ENCODE results near the gene EPB41.
"Not testable (repeated sequence)": the region's sequence is repeated elsewhere in the genome, so short reads cannot be mapped to it uniquely, and the experiment has no call there.

EPB41 gene

DNA sequence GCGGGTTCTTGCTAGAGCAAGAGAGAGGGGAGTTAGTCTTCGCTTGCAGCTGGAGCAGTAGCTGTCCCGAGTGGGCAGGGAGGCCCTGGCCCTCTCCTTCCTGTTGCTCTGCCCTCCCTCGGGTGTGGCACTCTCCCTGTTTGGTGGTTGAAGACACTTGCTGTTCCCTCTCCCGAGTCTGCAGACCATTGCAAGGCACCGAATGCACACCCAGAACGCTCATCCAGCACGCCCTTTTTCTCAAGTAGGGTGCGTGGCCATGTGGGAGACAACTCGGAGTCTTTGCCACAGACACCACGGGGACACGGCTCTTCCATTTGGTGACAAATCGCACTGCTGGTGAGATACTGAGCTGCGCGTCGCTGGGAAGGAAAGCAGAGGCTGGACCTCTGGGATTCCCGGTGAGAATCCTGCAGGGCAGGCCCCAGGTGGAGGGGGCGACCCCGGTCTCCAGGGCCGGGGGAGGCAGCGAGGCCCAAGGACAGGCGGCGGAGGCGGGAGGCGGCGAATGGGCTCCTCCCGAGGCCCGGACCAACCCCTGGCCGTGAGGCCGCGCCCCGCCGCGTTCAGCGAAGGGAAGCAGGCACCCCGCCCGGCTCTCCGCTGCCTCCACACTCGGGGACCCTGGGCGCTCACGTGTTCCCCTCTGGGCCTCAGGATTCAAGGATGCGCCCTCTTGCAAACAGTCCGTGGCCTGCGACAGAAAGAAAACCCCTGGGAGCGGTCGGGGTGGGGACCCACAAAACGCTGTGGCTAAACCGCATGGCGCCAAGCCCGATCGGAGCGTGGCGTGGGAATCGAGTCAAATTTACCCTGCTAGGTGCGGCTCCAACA, 219.7 kb downstream of the EPB41 start:
- DNase-seq (ENCODE audit: low read depth), result no peak

DNA sequence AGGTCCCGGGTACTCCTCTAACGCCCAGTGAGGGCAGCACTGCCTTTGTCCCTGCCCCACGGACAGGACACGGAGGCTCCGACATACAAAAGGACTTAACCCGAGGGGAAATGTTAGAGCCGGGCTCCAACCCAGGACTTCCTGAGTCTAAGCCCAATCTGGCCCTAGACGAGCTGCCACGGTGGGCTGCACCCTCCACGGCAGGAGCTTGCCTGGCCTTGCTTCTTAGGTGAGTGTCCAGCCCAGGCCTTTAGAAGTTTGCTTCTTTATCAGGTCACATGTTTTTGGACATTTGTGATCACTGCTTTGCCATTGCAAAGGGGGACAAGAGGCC, 220.3 kb downstream of the EPB41 start:
- DNase-seq (ENCODE audit: low read depth), result no peak

GRCh38 chr1:29136391-29136915, 222.1 kb downstream of the EPB41 start:
- DNase-seq (ENCODE audit: low read depth), result no peak

GRCh38 chr1:29142714-29143113, 228.3 kb downstream of the EPB41 start:
- DNase-seq (ENCODE audit: low read depth), result no peak

GRCh38 chr1:29144178-29144577, 229.8 kb downstream of the EPB41 start:
- DNase-seq (ENCODE audit: low read depth), result no peak

DNA sequence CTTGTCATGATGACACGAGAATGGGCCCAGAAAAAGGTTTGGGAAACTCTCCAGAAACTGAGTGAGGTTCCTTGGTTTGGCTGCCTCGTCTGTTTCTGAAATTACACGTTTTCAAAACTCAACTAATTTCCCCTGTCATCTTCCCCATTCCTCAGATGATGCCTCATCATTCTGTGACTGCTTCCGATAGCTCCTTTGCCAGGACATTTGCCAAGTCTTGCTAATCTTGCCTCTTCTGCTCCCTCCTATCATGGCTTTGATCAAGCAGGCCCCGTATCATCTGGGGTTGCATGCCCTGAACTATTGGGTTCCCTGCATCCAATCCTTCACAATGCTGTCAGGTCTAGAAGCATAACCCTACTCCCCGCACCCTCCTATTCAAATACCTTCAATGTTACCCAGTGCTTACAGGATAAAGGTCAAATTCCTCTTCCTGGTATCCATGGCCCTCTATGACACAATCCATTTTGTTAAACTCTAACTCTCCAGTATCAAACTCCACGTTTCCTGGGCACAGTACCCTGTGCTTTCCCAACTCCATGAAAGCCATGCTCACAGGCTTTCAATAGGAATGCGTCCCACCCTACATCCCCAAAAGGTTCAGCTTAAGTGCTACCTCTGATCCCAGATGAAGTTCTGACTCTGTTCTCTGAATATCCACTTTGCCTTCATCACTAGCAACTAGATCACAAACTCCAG, 231.5 kb downstream of the EPB41 start:
- DNase-seq (ENCODE audit: low read depth), result no peak

GRCh38 chr1:29148656-29149491, 234.5 kb downstream of the EPB41 start:
- no peak for DNase-seq (ENCODE audit: low read depth)

- not testable (repeated sequence) for DNase-seq (ENCODE audit: low read depth)
Observed at GRCh38 chr1:29150346-29150745, 236.0 kb downstream of the EPB41 start.

DNA sequence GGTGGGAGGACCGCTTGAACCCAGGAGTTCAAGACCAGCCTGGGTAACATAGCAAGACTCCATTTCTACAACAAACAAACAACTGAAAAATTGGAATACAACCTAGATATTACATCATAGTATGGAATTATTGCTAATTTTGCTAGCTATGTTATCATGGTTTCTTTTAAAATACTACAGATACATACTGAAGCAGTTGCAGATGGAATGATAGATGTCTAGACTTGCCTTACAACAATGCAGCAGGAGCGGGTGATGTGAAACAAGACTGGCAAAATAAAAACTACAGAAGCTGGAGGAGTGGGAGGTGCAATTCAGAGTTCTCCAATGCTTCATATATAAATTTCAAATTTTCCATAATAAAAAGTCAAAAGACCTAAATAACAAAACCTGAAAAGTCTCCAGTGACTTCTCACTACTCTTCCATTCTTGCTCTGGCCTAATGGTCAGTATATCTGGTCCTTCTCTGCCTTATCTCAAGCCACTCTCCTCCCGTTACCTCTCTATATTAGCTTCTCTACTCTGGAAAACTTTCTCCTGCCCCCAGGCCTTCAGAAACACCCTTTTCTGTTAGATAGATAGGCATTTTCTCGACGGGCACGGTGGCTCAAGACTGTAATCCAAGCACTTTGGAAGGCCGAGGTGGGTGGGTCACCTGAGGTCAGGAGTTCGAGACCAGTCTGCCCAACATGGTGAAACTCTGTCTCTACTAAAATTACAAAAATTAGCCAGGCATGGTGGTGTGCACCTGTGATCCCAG, 237.9 kb downstream of the EPB41 start:
- no peak for DNase-seq (ENCODE audit: low read depth)

DNA sequence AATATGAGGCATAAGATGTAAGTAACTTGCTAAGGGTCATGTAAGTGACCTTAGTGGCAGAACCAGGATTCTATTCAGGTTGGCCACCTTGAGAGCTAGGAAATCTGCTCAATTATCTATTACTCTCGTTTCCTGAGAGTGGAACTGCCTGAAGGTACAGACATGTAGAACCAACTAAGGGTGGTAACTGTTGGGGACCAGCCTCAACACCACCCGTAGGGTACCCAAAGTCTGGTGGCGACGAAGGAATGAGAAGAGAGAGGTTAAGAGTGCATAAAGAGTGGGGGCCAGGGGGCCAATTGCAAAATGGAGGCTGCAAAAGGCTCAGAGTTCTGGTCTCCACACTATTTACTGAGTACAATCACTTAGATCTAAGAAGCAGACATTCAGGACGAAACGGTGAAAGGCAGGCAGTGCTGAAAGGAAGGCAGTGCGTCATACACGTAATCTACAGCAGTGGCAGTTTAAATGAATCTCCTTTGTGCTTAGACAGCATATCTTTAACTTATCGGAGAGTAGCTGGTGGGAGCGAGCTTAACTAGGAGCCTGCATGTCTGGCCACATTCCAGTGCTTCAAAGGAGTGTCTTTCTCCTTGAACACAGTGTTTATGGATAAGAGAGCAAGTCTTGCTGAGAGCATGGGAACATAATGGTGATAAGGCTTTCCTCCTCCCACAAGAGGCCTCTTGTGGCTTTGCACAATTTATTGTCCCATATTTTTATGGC, 242.3 kb downstream of the EPB41 start:
- DNase-seq (ENCODE audit: low read depth), result no peak

DNA sequence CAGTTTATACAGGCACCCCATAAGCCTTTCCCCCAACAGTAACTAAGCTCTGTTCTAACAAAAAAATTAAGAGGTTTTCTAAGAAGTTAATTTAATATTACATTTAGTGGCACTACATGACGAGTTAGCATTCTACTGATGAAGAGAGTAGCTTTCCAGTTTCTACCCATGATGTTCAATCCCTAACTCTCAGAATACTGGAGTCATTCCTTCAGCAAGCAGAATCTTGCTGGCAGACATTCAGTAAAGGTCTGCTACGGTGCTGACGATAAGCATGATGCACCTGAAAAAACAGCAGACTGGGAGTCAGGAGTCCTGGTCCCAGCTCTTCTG, 242.9 kb downstream of the EPB41 start:
- no peak for DNase-seq (ENCODE audit: low read depth)

GRCh38 chr1:29159773-29160172, 245.4 kb downstream of the EPB41 start:
- DNase-seq (ENCODE audit: low read depth), result no peak

DNA sequence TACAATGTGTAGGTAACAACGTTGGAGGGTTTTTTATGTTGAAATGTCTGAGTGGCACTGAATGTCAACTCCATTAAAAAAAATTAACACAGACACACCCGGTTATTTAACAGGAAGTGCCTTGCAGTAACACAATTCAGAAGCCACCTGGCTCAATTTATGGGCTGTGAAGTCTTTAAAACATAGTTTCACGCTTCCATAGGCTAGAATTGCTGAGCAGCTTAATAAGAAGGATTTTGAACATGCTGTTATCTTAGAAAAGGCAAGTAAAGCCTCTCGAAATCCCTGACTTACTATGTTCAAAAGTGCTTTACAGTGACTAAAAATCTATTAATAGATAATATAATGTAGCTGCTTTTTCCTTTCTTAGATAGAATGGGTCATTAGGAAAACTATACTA, 247.7 kb downstream of the EPB41 start:
- DNase-seq (ENCODE audit: low read depth), result no peak

GRCh38 chr1:29162476-29163138, 248.2 kb downstream of the EPB41 start:
- no peak for DNase-seq (ENCODE audit: low read depth)

DNA sequence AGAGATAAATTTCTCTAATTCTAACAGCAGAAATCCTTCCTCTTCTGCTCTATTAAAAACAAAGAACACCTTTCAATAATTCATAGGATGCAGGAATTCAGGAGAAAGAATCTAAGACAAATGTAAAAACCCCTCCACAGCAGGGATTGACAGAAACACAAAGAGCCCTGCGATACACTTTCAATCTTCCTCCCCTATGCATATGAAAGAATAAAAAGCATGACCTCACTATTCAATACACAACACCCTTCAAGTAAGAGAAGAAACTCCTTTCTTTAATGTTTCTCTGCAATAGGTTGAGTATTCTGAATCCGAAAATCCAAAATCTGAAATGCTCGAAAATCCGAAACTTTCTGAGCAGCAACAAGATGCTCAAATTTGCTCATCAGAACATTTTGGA, 250.2 kb downstream of the EPB41 start:
- DNase-seq (ENCODE audit: low read depth), result no peak

DNA sequence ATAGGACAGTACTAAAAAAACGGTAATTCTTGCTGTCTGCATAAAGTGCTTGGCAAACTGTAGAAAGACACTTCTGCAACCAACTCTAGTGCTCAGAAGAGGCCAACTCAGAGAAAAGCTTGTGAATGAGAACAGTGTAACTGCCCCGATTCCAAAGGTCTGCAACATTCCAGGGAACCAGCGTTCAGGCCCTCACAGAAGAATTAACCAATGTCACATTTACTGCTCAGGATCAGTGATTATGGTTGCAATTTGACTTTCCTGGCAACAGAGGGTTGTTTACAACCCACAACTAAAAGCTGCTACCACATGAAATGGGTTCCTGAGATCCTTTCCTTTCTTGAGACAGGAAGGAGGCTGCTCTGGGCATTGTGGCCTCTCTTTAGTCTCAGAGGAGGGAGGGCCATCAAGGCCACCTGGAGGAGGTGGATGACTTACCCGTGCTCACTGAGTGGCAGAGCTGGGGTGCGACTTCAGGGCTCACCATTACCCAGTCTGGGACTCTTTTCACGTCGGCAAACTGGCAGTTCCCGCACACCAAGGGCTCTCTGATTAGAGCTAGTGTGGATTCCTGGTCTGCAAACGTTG, 252.0 kb downstream of the EPB41 start:
- DNase-seq (ENCODE audit: low read depth), result no peak

GRCh38 chr1:29167904-29168303, 253.5 kb downstream of the EPB41 start:
- no peak for DNase-seq (ENCODE audit: low read depth)

Measured in activated gamma-delta T cell treated with anti-CD3 and anti-CD28 coated beads, Interleukin-2, amount 50 U/mL, for 16 hours (primary cell).